M059J (cell line): ENCODE measurements around the gene LIN54. TPM values are rescaled to one million over a fixed set of nuclear protein-coding genes. Genes with fewer than 3 reads are reported as not detected.
A peak's percentile ranks its signal among the peaks of the same experiment; 100 is the strongest.
"Not testable (repeated sequence)": the region's sequence is repeated elsewhere in the genome, so short reads cannot be mapped to it uniquely, and the experiment has no call there.

Experiments used
- DNase-seq: peaks from one replicate; pipeline ENCODE4 v3.0.0-alpha.2; 2012; ENCODE audit warnings: low read depth
- total RNA-seq: library from RNA; depleted of rRNA; stranded (reverse); fragments of >200 nt; shearing (Covaris generic); gene quantifications from 2 replicates; pipeline ENCODE4 v1.2.3, GENCODE V29; 2014

Gene LIN54
- total RNA-seq, 1 experiment from 2014 or later: 21.4 TPM

DNA sequence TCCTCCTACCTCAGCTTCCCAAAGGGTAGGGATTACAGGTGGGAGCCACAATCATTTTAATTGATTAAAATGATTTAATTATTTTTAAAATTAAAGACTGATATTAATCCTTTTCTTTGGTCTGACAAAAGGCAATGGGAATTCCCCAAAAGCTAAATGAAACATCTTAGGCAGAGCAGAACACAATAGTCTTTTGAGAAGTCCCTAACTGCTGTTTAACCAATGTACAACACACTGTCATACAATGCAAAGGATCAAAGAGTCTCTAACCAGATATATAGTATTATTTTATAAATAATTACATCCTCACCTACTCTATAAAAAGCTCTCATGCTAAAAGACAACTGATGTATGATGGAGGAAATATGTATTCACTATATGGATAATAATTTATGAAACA, 63.1 kb downstream of the LIN54 start:
- no peak for DNase-seq

- DNase-seq: no peak
Measured at GRCh38 chr4:82939414-82939813, 71.2 kb downstream of the LIN54 start.

DNA sequence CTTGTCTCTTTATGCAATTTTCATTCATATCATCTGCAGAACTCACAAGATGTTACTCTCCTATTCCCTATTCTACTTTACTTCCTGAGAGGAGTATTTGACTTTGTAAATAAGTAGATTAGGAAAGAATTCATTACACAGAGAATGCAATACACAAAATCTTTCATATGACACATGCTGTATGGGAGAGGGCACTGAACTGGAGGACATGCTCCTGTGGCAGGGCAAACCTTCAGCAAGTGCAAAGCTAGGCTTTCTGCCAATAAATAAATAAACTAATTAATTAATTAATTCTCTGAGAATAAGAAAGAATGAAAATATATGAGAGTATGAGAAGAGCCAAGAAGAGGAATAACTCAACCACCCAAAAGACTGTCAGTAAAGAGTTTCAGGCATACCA, 76.2 kb downstream of the LIN54 start:
- no peak for DNase-seq

DNA sequence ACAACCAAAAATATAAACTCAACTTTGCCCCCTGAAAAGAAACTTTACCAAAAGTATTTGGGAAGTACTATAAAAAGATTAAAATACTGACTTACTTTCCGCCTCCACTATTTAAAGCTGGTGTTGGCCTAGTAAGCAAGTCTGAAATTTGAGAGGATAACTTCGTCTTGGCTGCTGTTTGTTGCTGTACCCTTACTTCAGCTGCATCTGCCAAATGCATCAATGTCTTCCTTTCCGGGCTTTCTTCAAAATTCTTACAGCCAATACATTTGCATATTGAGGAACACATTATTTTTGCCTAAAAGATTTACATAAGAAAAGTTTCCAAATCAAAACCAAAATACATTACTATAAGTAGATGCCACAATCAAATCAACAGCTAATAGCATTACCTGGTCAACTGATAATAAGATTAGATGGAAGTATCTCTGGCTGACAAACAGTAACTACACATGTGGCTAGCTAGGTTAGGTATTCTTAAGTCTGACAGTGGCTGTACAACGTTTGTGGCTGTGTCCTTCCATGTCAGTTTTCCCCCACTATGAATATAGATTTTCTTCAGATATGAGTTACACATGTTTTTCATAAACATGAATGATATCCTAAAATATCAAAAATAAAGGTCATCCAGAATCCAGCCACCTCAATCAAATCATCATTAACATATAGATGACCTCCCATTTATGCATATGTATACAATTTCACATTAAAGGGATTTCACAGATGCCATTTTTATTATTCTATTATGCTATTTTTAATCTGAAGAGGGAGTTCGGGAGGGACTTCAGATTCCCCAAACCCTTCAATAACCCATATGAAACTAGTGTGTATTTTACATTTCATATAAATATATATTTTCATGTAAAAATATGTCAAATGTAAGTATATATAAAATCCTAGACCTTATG, 79.5 kb downstream of the LIN54 start:
- DNase-seq: no peak

- DNase-seq: no peak
Measured at GRCh38 chr4:82921795-82922194, 88.8 kb downstream of the LIN54 start.

DNA sequence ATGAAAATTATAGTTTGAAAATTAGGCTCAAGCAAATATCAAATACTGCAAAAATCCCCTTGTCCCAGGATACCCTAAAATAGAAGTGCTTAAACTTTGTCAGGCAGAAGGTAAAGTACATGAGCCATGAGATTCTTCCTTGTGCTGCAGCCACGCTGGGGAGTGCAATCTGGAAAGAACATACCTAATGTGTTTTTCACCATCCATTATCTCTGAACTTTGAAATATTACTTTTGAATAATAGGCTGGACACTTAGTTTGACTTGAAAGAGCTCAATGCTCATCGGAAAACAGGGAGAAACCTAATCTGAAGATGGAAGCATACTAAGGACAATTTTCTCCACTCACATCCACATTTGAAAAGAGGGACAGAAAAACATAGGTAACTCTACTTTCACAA, 91.2 kb downstream of the LIN54 start:
- no peak for DNase-seq

DNA sequence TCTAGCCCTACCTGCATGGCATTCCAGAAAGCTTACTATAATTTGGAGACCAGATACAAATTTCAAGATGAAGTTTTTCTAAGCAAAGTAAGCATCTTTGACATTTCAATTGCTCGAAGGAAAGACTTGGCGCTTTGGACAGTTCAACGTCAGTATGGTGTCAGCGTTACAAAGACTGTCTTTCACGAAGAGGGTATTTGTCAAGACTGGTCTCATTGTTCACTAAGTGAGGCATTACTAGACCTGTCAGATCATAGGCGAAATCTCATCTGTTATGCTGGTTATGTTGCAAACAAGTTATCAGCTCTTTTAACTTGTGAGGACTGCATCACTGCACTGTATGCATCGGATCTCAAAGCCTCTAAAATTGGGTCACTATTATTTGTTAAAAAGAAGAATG, 92.5 kb downstream of the LIN54 start:
- no peak for DNase-seq

DNA sequence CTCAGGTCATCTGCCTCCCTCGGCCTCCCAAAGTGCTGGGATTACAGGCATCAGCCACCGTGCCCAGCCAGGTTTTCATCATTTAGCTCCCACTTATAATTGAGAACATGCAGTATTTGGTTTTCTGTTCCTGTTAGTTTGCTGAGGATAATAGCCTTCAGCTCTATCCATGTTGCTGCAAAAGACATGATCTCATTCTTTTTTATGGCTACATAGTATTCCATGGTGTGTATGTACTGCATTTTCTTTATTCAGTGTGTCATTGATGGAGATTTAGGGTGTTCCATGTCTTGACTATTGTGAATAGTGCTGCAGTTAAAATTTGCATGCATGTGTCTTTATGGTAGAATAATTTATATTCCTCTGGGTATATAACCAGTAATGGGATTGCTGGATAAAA, 96.7 kb downstream of the LIN54 start:
- not testable (repeated sequence) for DNase-seq

DNA sequence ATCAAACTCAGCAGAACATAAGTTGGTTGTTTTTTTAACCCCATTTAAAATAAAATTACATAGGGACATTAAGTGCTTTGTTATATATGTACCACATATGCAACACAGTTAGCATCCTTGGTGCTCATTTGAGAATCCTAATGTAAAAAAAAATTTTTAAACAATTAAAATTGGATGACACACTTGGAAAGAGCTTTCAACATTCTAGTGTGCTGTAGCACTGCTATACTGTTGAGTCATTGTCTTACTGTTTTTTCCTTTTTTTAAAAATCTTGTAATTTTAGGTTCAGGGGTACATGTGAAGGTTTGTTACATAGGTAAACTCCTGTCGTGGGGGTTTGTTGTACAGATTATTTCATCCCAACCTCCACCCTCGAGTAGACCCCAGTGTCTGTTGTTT, 97.3 kb downstream of the LIN54 start:
- no peak for DNase-seq

GRCh38 chr4:82909326-82909725, 101.3 kb downstream of the LIN54 start:
- DNase-seq: no peak

DNA sequence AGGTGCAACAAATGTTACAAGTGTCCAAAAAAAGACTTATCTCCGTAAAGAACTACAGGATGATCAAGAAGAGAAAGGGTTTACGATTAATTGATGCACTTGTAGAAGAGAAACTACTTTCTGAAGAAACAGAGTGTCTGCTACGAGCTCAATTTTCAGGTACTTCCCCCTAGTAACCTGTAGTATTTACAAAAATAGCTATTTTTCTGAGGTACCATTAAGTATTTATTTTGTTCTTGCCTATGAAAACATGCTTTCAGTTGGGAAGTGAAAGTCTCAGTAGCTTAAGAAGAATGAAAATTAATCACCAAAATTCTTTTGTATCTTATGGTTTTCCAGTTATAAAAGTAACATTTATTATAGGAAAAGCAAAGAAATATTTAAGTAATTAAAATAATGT, 104.2 kb downstream of the LIN54 start:
- DNase-seq: no peak

DNA sequence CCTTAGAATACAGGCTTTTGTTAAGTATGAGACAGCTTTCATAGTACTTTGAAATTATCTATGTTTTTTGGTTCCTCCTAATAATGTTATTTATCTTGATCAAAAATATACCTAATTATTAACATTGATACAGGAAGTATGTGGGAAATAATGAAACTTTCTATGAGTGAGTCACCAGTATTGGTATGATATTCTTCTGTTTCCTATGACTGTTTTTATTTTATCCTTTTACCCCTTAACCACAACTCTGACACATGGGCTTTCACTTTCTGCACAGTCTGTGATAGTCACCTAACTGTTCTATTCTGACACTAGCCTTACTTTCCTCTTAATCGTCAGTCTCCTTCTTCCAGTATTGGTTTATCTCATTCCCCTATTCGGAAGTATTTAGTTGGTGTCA, 105.4 kb downstream of the LIN54 start:
- peak; percentile 61 for DNase-seq

DNA sequence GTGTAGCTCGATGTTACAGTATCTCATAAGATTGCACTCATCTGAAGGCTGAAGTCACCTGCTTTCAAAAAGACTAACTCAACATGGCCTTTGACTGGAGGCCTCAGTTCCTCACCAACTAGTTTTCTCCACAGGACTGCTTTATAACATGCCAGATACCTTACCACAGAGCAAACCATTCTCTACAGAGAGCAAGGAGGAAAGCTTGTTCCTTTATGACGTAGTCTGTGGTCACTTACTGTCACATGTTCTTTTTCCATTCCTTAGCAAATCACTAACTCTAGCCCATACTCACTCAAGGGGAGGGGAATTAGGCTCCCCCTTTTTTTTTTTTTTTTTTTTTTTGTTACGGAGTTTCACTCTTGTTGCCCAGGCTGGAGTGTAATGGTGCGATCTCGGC, 106.9 kb downstream of the LIN54 start:
- peak; percentile 2 for DNase-seq

DNA sequence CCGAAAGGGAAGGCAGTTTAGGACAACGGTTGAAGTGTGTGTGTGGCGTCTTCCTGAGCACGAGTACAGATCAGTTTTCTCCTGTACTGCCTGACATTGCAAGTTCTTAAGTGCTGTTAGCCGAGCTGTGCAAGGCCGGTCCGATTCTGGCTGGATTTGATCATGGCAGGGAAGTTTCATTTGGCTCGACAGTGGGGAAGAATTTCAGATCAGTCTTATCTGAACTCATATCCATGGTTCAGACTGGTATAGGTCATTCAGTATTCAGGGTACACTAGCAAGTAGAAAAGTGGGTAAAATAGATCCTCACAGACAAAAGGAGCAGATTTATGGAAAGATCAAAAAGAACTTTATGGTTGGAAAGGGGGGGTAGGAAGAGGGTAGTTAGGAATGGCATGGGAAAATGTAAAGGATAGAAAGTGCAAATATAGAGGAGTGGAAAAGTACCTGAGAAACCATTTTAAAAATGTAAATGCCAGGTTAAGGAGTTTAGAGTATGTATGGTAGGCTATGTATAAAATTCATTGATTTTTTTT, 109.4 kb downstream of the LIN54 start:
- DNase-seq: no peak

DNA sequence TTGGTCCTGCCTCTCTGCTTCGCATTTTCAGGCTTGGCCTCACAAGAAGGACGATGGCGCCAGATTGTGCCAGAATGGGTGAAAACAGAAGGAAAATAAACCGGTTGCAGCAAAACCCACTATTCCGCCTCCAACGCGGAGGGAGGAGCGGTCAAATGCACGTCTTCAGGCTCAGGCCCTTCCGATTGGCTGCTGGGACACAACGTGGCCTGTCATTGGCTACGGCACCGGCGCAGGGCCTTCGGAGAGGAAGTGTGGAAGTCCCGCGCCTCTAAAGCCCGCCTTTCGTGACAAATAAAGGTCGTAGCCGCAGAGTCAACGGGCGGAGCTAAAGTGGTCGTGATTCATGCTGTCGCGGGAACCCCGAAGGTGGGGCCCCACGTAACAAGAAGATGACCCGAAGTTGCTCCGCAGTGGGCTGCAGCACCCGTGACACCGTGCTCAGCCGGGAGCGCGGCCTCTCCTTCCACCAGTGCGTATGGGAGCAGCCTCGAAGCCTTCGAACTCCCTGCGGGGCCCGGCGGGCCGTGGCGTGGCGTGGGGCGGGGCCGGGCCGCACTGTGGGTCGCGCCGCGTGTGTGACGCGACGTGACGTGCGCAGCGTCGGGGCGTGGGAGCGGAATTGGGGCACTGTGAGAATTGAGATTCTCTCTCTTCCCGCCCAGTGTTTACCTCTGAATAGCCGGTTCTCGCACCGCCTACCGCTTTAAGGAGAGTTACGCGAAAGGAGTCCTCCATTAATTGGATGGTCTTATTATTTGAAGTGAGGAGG, 110.0 kb downstream of the LIN54 start, which contains the start of gene THAP9:
Gene THAP9, plus strand, starts transcription at position 325 of the 772 bp plus-strand sequence. Its CDS starts 68 bp downstream, at position 393.
- DNase-seq: peak; percentile 98

DNA sequence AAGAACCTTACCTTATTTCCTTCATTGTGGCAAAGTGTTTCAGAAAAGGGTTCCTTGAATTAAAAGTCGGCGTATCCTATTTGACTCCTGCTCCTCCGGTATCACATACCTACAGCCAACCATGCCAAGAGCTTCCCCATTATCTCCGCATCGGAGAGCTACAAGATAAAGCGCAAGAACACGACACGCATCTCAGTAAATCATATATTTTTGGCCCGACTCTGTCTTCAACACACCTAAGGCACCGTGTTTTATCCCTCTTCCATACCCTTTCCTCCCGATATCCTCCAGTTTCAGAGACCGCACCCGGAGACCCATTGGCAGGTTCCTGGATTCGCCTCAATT, 110.6 kb downstream of the LIN54 start:
- no peak for DNase-seq

GRCh38 chr4:82899374-82900065, 111.1 kb downstream of the LIN54 start:
- peak; percentile 25 for DNase-seq

DNA sequence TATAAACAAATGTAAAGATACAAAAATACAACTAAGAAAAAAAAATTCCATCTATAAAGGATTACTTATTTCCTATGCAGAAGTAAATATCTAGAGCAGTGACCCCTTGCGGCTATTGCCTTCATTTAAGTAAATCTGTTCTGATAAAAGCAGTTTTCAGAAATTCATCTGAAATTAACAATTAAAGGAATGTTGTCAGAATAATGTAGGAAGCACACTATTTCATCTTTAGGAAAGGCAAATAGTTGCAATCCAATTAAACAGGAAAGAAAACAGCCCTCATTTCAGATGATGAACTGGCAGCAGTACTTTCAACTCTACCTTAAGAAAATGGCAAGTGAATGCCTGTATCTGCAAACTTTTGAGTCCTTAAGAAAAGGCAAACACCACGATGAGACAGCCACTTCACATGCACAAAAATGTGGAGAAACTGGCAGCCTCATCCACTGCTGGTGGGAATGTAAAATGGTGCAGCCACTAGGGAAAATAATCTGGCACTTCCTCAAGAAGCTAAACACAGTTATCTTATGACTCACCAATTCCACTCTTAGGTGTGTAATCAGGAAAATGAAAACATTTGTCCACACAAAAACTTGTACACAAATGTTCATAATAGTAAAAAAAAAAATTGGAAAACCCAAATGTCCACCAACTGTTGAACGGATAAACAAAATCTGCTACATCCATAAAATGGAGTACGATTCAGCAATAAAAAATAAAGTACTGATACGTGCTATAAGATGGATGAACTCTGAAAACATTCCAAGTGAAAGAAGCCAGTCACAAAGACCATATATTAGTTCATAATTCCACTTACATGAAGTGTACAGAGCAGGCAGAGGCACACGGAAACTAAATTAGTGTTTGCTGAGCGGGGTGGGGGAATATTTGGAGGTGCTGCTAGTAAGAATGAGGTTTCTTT, 112.0 kb downstream of the LIN54 start:
- DNase-seq: peak; percentile 83

GRCh38 chr4:82896755-82897154, 113.9 kb downstream of the LIN54 start:
- DNase-seq: no peak

DNA sequence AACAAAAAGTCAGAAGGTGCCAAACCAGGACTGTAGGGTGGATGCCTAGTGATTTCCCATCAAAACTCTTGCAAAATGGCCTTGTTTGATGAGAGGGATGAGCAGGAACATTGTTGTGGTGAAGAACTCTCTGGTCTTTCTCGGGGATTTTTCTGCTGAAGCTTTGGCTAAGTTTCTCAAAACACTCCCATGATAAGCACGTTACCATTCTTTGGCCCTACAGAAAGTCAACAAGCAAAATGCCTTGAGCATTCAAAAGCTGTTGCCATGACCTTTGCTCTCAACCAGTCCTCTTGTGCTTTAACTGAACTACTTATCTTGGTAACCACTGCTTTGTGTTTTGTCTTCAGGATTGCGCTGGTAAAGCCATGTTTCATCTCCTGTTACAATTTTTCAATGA, 116.7 kb downstream of the LIN54 start:
- no peak for DNase-seq

DNA sequence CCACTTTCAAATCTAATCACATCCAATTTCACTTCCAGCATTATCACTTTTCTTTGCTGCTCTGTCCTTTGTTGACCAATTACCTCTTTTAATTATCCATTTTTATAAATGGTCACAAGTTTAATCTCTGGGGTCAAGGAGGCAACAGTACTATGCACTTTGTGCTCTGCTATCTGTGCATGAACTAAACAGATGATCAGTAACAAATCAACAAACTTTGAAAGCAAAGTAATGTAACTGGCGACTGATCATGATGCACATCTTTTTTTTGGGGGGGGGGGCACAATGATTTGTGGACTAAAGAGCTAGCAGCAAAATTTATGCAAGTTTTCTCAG, 118.2 kb downstream of the LIN54 start:
- DNase-seq: peak; percentile 5
